GM12873 (cell line): ENCODE results near the gene KDM4F.
"Not testable (repeated sequence)": the region's sequence is repeated elsewhere in the genome, so short reads cannot be mapped to it uniquely, and the experiment has no call there.

Experiments
- CTCF ChIP-seq: IDR thresholded peaks from 2 replicates; pipeline ENCODE4 v1.5.1; 2012; ENCODE audit warnings: low read depth, mild to moderate bottlenecking, moderate library complexity, low read length, control low read depth; ENCODE audit not compliant: insufficient read depth; ENCODE audit errors: missing control alignments

Gene KDM4F

GRCh38 chr11:95049122-95049521 lies at the start of gene KDM4F:
Gene KDM4F, plus strand, starts transcription at chr11:95049422.
- not testable (repeated sequence) for TF ChIP-seq CTCF

GRCh38 chr11:95003716-95004115 lies 45.5 kb upstream of the KDM4F start:
- no peak for TF ChIP-seq CTCF

GRCh38 chr11:95005642-95006041 lies 43.6 kb upstream of the KDM4F start:
- TF ChIP-seq CTCF: no peak

- TF ChIP-seq CTCF: no peak
These were observed 37.8 kb upstream of the KDM4F start for GRCh38 chr11:95011376-95011775.

- TF ChIP-seq CTCF: no peak
These were observed 34.9 kb upstream of the KDM4F start for GRCh38 chr11:95014184-95014821.

GRCh38 chr11:95016139-95016538 lies 33.1 kb upstream of the KDM4F start:
- TF ChIP-seq CTCF: no peak

GRCh38 chr11:95024958-95025357 lies 24.3 kb upstream of the KDM4F start, which contains the start of gene KDM4E:
Gene KDM4E, plus strand, starts transcription at chr11:95025258. Its CDS starts 300 bp downstream, at chr11:95025558.
- no peak for TF ChIP-seq CTCF

- TF ChIP-seq CTCF: no peak
These were observed 20.9 kb upstream of the KDM4F start for GRCh38 chr11:95028357-95028756.
